Forelimb muscle (tissue), 1 donor: ENCODE measurements around the gene MCC. TPM values are rescaled to one million over a fixed set of nuclear protein-coding genes. Genes with fewer than 3 reads are reported as not detected.
A peak's percentile ranks its signal among the peaks of the same experiment; 100 is the strongest.

Source experiments
- DNase-seq: peaks from one replicate; pipeline ENCODE4 v3.0.0-alpha.2; 2013; ENCODE audit warnings: low read depth
- polyA plus RNA-seq: library from polyadenylated mRNA; unstranded; fragments of 120-200 nt; gene quantifications from one replicate; pipeline ENCODE4 v1.2.1, GENCODE V29; 2013; ENCODE audit not compliant: insufficient read length

MCC gene
- polyA plus RNA-seq, 1 donor, result 15.1 TPM

GRCh38 chr5:112977440-112977861 lies 510.8 kb downstream of the MCC start:
- no peak for DNase-seq

GRCh38 chr5:112976432-112977309 lies 511.6 kb downstream of the MCC start, which contains the start of gene DCP2:
Gene DCP2 (plus strand): TSS chr5:112976798. CDS start chr5:112976934, 136 bp downstream.
- peak; percentile 100 for DNase-seq

- DNase-seq, result no peak
These were observed 512.4 kb downstream of the MCC start for GRCh38 chr5:112975721-112976431.

GRCh38 chr5:112974901-112975300 lies 513.4 kb downstream of the MCC start:
- DNase-seq, result no peak

GRCh38 chr5:112973904-112974303 lies 514.3 kb downstream of the MCC start:
- no peak for DNase-seq

GRCh38 chr5:112973036-112973435 lies 515.2 kb downstream of the MCC start:
- no peak for DNase-seq

Other genes with a start within 250 kb of the MCC start
- gene TSSK1B, start 53.5 kb downstream of the MCC start, polyA plus RNA-seq, result 0.13 TPM
- gene YTHDC2, start 25.2 kb upstream of the MCC start, polyA plus RNA-seq, result 19.6 TPM